ENCODE data around the gene CRX.

DNA sequence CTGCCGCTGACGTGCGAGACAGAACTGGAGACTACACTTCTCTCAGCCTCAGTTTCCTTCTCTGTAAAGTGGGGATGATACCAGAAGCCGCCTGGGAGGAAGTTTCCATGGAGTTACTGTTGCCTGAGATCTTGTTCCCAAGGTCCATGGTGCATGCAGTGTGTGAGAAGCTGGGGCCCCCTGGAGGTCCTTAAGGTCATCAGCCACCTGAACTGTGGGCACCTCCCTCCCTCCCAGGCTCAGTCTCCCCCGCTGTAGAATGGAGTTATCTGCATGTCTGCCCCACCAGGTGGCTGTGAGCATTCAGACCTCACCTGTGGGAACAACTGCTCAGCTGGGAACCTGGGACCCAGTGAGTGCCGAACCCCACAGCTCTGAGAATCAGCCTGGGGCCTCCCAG lies 2.7 kb downstream of the CRX start:
- TF ChIP-seq, protein P1, sequence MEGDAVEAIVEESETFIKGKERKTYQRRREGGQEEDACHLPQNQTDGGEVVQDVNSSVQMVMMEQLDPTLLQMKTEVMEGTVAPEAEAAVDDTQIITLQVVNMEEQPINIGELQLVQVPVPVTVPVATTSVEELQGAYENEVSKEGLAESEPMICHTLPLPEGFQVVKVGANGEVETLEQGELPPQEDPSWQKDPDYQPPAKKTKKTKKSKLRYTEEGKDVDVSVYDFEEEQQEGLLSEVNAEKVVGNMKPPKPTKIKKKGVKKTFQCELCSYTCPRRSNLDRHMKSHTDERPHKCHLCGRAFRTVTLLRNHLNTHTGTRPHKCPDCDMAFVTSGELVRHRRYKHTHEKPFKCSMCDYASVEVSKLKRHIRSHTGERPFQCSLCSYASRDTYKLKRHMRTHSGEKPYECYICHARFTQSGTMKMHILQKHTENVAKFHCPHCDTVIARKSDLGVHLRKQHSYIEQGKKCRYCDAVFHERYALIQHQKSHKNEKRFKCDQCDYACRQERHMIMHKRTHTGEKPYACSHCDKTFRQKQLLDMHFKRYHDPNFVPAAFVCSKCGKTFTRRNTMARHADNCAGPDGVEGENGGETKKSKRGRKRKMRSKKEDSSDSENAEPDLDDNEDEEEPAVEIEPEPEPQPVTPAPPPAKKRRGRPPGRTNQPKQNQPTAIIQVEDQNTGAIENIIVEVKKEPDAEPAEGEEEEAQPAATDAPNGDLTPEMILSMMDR (IDR thresholded peaks at IDR 0.05) = no peak
- no peak for TF ChIP-seq POLR2A (IDR thresholded peaks at IDR 0.05)

Data from uterus (tissue), 2 donors.